HEK293 (cell line): ENCODE data around the gene SERTAD1.

Experiments used
- SP2 ChIP-seq: fragments of 450-650 bp; formaldehyde crosslinking; IDR thresholded peaks from 2 replicates; pipeline ENCODE4 v1.5.1; 2016; ENCODE audit warnings: missing biosample characterization, missing genetic modification characterization
- ZIC2 ChIP-seq: fragments of 450-650 bp; formaldehyde crosslinking; IDR thresholded peaks from 2 replicates; pipeline ENCODE4 v1.5.1; 2016; ENCODE audit warnings: missing biosample characterization, missing genetic modification characterization
- ZNF18 ChIP-seq: fragments of 450-650 bp; formaldehyde crosslinking; IDR thresholded peaks from 2 replicates; pipeline ENCODE4 v1.5.1; 2016; ENCODE audit warnings: missing biosample characterization, missing genetic modification characterization
- ZNF24 ChIP-seq: fragments of 450-650 bp; formaldehyde crosslinking; IDR thresholded peaks from 2 replicates; pipeline ENCODE4 v1.5.1; 2016; ENCODE audit warnings: missing biosample characterization, missing genetic modification characterization
- ZNF350 ChIP-seq: fragments of 450-650 bp; formaldehyde crosslinking; IDR thresholded peaks from 2 replicates; pipeline ENCODE4 v1.5.0; 2017; ENCODE audit warnings: missing biosample characterization, mild to moderate bottlenecking, missing genetic modification characterization
- ZNF37A ChIP-seq: fragments of 450-650 bp; IDR thresholded peaks from 2 replicates; pipeline ENCODE4 v1.5.1; 2018; ENCODE audit warnings: missing biosample characterization, missing genetic modification characterization
- ZNF404 ChIP-seq: fragments of 450-650 bp; formaldehyde crosslinking; IDR thresholded peaks from 2 replicates; pipeline ENCODE4 v1.5.1; 2017; ENCODE audit warnings: missing biosample characterization, missing genetic modification characterization
- ZNF426 ChIP-seq: fragments of 450-650 bp; formaldehyde crosslinking; IDR thresholded peaks from 2 replicates; pipeline ENCODE4 v1.5.1; 2017; ENCODE audit warnings: missing biosample characterization, missing genetic modification characterization, mild to moderate bottlenecking, inconsistent platforms, moderate library complexity
- ZNF473 ChIP-seq: fragments of 450-650 bp; formaldehyde crosslinking; IDR thresholded peaks from 2 replicates; pipeline ENCODE4 v1.5.1; 2017; ENCODE audit warnings: missing biosample characterization, missing genetic modification characterization
- ZNF48 ChIP-seq: fragments of 450-650 bp; formaldehyde crosslinking; IDR thresholded peaks from 2 replicates; pipeline ENCODE4 v1.5.1; 2016; ENCODE audit warnings: missing biosample characterization, missing genetic modification characterization
- ZNF549 ChIP-seq: fragments of 450-650 bp; IDR thresholded peaks from 2 replicates; pipeline ENCODE4 v1.5.1; 2018; ENCODE audit warnings: missing biosample characterization, missing genetic modification characterization, mild to moderate bottlenecking, inconsistent platforms, moderate library complexity
- ZNF571 ChIP-seq: fragments of 450-650 bp; formaldehyde crosslinking; IDR thresholded peaks from 2 replicates; pipeline ENCODE4 v1.5.0; 2017; ENCODE audit warnings: missing biosample characterization, missing genetic modification characterization
- ZNF600 ChIP-seq: fragments of 450-650 bp; formaldehyde crosslinking; IDR thresholded peaks from 2 replicates; pipeline ENCODE4 v1.5.1; 2016; ENCODE audit warnings: missing biosample characterization, missing genetic modification characterization
- ZNF610 ChIP-seq: fragments of 450-650 bp; formaldehyde crosslinking; IDR thresholded peaks from 2 replicates; pipeline ENCODE4 v1.5.1; 2016; ENCODE audit warnings: missing biosample characterization, missing genetic modification characterization, borderline replicate concordance
- ZNF624 ChIP-seq: fragments of 450-650 bp; formaldehyde crosslinking; IDR thresholded peaks from 2 replicates; pipeline ENCODE4 v1.5.1; 2017; ENCODE audit warnings: missing biosample characterization, missing genetic modification characterization
- ZNF639 ChIP-seq: fragments of 450-650 bp; formaldehyde crosslinking; IDR thresholded peaks from 2 replicates; pipeline ENCODE4 v1.5.1; 2016; ENCODE audit warnings: missing biosample characterization, missing genetic modification characterization
- ZNF658 ChIP-seq: fragments of 450-650 bp; formaldehyde crosslinking; IDR thresholded peaks from 2 replicates; pipeline ENCODE4; 2016; ENCODE audit warnings: missing biosample characterization, missing genetic modification characterization
- ZNF660 ChIP-seq: fragments of 450-650 bp; IDR thresholded peaks from 2 replicates; pipeline ENCODE4 v1.5.1; 2018; ENCODE audit warnings: missing biosample characterization, mild to moderate bottlenecking, missing genetic modification characterization
- ZNF704 ChIP-seq: fragments of 450-650 bp; formaldehyde crosslinking; IDR thresholded peaks from 2 replicates; pipeline ENCODE4 v1.5.1; 2016; ENCODE audit warnings: missing biosample characterization, missing genetic modification characterization
- ZNF76 ChIP-seq: fragments of 450-650 bp; formaldehyde crosslinking; IDR thresholded peaks from 2 replicates; pipeline ENCODE4; 2016; ENCODE audit warnings: low read depth, missing biosample characterization, missing genetic modification characterization, borderline replicate concordance
- TF ChIP-seq, protein P1 (sequence below): fragments of 450-650 bp; formaldehyde crosslinking; IDR thresholded peaks from 2 replicates; pipeline ENCODE4 v1.5.1; 2016; ENCODE audit warnings: missing biosample characterization, missing genetic modification characterization
- TF ChIP-seq, protein P2 (sequence below): fragments of 450-650 bp; formaldehyde crosslinking; IDR thresholded peaks from 2 replicates; pipeline ENCODE4; 2016; ENCODE audit warnings: missing biosample characterization, missing genetic modification characterization
- TF ChIP-seq, protein P3 (sequence below): fragments of 450-650 bp; formaldehyde crosslinking; IDR thresholded peaks from 2 replicates; pipeline ENCODE4 v1.5.1; 2016; ENCODE audit warnings: missing biosample characterization, missing genetic modification characterization, borderline replicate concordance
- TF ChIP-seq, protein P4 (sequence below): sonication (generic); formaldehyde crosslinking; IDR thresholded peaks from 2 replicates; pipeline ENCODE4 v1.8.1; 2022; ENCODE audit warnings: mild to moderate bottlenecking, moderate library complexity, missing genetic modification reagents

The SERTAD1 gene

GRCh38 chr19:40443131-40443999 is 17.6 kb upstream of the SERTAD1 start (continued):
- TF ChIP-seq, protein P1, sequence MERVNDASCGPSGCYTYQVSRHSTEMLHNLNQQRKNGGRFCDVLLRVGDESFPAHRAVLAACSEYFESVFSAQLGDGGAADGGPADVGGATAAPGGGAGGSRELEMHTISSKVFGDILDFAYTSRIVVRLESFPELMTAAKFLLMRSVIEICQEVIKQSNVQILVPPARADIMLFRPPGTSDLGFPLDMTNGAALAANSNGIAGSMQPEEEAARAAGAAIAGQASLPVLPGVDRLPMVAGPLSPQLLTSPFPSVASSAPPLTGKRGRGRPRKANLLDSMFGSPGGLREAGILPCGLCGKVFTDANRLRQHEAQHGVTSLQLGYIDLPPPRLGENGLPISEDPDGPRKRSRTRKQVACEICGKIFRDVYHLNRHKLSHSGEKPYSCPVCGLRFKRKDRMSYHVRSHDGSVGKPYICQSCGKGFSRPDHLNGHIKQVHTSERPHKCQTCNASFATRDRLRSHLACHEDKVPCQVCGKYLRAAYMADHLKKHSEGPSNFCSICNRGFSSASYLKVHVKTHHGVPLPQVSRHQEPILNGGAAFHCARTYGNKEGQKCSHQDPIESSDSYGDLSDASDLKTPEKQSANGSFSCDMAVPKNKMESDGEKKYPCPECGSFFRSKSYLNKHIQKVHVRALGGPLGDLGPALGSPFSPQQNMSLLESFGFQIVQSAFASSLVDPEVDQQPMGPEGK = peak; percentile 100
- TF ChIP-seq ZNF48 (no peak), ZNF658 (no peak), ZNF660 (peak; percentile 25; the same call in 1 of the 2 replicates), ZNF549 (no peak), ZNF473 (tag by site-specific recombination) (no peak), ZNF600 (tag by site-specific recombination) (peak; percentile 99), ZIC2 (tag by site-specific recombination) (peak; percentile 71), ZNF350 (tag by site-specific recombination) (no peak), ZNF639 (tag by site-specific recombination) (peak; percentile 48; the same call in 1 of the 2 replicates), SP2 (peak; percentile 99), ZNF426 (no peak), ZNF704 (tag by site-specific recombination) (no peak), ZNF404 (no peak), ZNF18 (tag by site-specific recombination) (peak; percentile 38), ZNF24 (tag by site-specific recombination) (peak; percentile 27; the same call in 1 of the 2 replicates), ZNF76 (peak; percentile 96), ZNF624 (tag by site-specific recombination) (0 out of 2 replicates have a peak, but pooled peaks have one; percentile 58), ZNF610 (tag by site-specific recombination) (peak; percentile 87), ZNF571 (tag by site-specific recombination) (no peak), ZNF37A (tag by site-specific recombination) (no peak)
- TF ChIP-seq, protein P2, sequence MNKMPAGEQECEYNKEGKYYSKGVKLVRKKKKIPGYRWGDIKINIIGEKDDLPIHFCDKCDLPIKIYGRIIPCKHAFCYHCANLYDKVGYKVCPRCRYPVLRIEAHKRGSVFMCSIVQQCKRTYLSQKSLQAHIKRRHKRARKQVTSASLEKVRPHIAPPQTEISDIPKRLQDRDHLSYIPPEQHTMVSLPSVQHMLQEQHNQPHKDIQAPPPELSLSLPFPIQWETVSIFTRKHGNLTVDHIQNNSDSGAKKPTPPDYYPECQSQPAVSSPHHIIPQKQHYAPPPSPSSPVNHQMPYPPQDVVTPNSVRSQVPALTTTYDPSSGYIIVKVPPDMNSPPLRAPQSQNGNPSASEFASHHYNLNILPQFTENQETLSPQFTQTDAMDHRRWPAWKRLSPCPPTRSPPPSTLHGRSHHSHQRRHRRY (tag by site-specific recombination) = no peak; the same call in 1 of the 2 replicates
- TF ChIP-seq, protein P3, sequence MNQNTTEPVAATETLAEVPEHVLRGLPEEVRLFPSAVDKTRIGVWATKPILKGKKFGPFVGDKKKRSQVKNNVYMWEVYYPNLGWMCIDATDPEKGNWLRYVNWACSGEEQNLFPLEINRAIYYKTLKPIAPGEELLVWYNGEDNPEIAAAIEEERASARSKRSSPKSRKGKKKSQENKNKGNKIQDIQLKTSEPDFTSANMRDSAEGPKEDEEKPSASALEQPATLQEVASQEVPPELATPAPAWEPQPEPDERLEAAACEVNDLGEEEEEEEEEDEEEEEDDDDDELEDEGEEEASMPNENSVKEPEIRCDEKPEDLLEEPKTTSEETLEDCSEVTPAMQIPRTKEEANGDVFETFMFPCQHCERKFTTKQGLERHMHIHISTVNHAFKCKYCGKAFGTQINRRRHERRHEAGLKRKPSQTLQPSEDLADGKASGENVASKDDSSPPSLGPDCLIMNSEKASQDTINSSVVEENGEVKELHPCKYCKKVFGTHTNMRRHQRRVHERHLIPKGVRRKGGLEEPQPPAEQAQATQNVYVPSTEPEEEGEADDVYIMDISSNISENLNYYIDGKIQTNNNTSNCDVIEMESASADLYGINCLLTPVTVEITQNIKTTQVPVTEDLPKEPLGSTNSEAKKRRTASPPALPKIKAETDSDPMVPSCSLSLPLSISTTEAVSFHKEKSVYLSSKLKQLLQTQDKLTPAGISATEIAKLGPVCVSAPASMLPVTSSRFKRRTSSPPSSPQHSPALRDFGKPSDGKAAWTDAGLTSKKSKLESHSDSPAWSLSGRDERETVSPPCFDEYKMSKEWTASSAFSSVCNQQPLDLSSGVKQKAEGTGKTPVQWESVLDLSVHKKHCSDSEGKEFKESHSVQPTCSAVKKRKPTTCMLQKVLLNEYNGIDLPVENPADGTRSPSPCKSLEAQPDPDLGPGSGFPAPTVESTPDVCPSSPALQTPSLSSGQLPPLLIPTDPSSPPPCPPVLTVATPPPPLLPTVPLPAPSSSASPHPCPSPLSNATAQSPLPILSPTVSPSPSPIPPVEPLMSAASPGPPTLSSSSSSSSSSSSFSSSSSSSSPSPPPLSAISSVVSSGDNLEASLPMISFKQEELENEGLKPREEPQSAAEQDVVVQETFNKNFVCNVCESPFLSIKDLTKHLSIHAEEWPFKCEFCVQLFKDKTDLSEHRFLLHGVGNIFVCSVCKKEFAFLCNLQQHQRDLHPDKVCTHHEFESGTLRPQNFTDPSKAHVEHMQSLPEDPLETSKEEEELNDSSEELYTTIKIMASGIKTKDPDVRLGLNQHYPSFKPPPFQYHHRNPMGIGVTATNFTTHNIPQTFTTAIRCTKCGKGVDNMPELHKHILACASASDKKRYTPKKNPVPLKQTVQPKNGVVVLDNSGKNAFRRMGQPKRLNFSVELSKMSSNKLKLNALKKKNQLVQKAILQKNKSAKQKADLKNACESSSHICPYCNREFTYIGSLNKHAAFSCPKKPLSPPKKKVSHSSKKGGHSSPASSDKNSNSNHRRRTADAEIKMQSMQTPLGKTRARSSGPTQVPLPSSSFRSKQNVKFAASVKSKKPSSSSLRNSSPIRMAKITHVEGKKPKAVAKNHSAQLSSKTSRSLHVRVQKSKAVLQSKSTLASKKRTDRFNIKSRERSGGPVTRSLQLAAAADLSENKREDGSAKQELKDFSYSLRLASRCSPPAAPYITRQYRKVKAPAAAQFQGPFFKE (tag by site-specific recombination) = no peak
- TF ChIP-seq, protein P4, sequence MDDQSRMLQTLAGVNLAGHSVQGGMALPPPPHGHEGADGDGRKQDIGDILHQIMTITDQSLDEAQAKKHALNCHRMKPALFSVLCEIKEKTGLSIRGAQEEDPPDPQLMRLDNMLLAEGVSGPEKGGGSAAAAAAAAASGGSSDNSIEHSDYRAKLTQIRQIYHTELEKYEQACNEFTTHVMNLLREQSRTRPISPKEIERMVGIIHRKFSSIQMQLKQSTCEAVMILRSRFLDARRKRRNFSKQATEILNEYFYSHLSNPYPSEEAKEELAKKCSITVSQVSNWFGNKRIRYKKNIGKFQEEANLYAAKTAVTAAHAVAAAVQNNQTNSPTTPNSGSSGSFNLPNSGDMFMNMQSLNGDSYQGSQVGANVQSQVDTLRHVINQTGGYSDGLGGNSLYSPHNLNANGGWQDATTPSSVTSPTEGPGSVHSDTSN (CRISPR knock-in tag) = 0 out of 2 replicates have a peak, but pooled peaks have one; percentile 37
